KMS-11 (cell line): ENCODE data around the gene ANXA4.

ENCODE experiments used
- H2AFZ ChIP-seq: fragments of 200-600 bp; sonication (generic); 2 replicates; pipeline ENCODE4 v1.6.1; 2016; ENCODE audit warnings: antibody characterized with exemption, mixed run types, low read depth
- H3K27ac ChIP-seq: fragments of 200-600 bp; sonication (generic); 2 replicates; pipeline ENCODE4 v1.6.1; 2016; ENCODE audit warnings: mild to moderate bottlenecking, mixed run types
- H3K27me3 ChIP-seq: fragments of 200-600 bp; sonication (generic); 2 replicates; pipeline ENCODE4 v1.6.1; 2017; ENCODE audit warnings: mild to moderate bottlenecking, low read depth, mixed run types, moderate library complexity; ENCODE audit not compliant: insufficient read depth
- H3K36me3 ChIP-seq: fragments of 200-600 bp; sonication (generic); 2 replicates; pipeline ENCODE4 v1.6.1; 2017; ENCODE audit warnings: mild to moderate bottlenecking, mixed run types; ENCODE audit not compliant: insufficient read depth
- H3K4me1 ChIP-seq: fragments of 200-600 bp; sonication (generic); 2 replicates; pipeline ENCODE4 v1.6.1; 2016; ENCODE audit warnings: mild to moderate bottlenecking, low read depth, mixed run types; ENCODE audit not compliant: poor library complexity, severe bottlenecking
- H3K4me2 ChIP-seq: fragments of 200-600 bp; sonication (generic); 2 replicates; pipeline ENCODE4 v1.7.0; 2016; ENCODE audit warnings: mild to moderate bottlenecking, mixed run types
- H3K4me3 ChIP-seq: fragments of 200-600 bp; sonication (generic); IDR thresholded peaks from 2 replicates; pipeline ENCODE4 v1.6.1; 2017; ENCODE audit warnings: low read depth, low read length, mixed read lengths; ENCODE audit not compliant: insufficient read depth
- H3K79me2 ChIP-seq: fragments of 200-600 bp; sonication (generic); 2 replicates; pipeline ENCODE4 v1.6.1; 2016; ENCODE audit warnings: low read depth, mixed run types; ENCODE audit not compliant: insufficient read depth
- H3K9ac ChIP-seq: fragments of 200-600 bp; sonication (generic); 2 replicates; pipeline ENCODE4 v1.6.1; 2016; ENCODE audit warnings: mild to moderate bottlenecking, mixed run types
- H4K20me1 ChIP-seq: fragments of 200-600 bp; sonication (generic); 2 replicates; pipeline ENCODE4 v1.6.1; 2016; ENCODE audit warnings: mild to moderate bottlenecking, mixed run types; ENCODE audit not compliant: insufficient read depth
- TF ChIP-seq, protein P1 (sequence below): fragments of 200-600 bp; sonication (generic); conservative IDR thresholded peaks from 2 replicates; pipeline ENCODE4 v1.6.1; 2017; ENCODE audit warnings: low read depth, mild to moderate bottlenecking, antibody characterized with exemption, low read length, moderate library complexity, mixed read lengths

Gene ANXA4

DNA sequence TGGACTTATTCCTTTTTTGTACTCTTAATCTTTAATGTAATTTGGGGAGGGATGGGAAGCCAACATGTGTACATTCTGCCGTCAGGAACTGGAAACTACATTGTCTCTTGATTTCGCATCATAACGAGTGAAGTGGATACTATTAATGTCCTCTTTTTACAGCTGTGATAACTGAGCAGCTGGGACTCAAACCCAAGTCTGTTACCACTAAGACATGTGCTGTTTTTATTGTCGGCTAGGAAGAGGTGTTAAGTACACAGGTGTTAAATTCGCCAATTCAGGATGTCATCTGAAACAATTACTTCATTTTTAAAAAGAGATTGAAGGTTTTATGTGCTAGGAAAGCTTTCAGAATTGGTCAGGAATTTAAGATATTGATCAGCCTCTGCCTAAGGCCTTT, 94.4 kb downstream of the ANXA4 start:
- Histone ChIP-seq H3K79me2 (peaks cover 38% of the 10 kb centered on the region), H3K36me3 (no peaks in the 10 kb centered on the region), H3K4me1 (peaks cover 31% of the 10 kb centered on the region), H4K20me1 (no peaks in the 10 kb centered on the region), H3K4me2 (no peak overlapping the region), H3K9ac (no peak overlapping the region), H3K27me3 (no peaks in the 10 kb centered on the region), H3K27ac (no peak overlapping the region), H2AFZ (no peak overlapping the region), H3K4me3 (no peak overlapping the region)
- TF ChIP-seq, protein P1, sequence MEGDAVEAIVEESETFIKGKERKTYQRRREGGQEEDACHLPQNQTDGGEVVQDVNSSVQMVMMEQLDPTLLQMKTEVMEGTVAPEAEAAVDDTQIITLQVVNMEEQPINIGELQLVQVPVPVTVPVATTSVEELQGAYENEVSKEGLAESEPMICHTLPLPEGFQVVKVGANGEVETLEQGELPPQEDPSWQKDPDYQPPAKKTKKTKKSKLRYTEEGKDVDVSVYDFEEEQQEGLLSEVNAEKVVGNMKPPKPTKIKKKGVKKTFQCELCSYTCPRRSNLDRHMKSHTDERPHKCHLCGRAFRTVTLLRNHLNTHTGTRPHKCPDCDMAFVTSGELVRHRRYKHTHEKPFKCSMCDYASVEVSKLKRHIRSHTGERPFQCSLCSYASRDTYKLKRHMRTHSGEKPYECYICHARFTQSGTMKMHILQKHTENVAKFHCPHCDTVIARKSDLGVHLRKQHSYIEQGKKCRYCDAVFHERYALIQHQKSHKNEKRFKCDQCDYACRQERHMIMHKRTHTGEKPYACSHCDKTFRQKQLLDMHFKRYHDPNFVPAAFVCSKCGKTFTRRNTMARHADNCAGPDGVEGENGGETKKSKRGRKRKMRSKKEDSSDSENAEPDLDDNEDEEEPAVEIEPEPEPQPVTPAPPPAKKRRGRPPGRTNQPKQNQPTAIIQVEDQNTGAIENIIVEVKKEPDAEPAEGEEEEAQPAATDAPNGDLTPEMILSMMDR = no peak

DNA sequence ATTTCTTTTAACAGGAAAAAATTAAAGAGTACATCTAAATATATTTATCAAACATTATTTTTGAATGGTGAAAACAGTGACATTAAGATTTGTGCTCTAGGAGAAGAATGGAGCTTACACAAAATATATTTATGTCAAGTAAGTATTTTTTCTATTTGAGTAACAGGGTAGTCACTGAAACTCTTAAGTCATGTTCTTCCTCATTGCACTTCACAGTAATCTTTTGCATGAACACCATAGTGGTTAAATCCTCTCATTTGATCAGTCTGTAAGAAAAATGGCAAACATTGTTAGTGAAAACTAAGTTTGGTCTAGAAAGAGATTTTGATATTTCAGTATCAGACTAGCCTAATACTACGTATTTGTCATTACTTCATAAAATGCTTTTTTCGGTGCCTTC, 95.6 kb downstream of the ANXA4 start:
- Histone ChIP-seq H4K20me1 (no peaks in the 10 kb centered on the region), H3K79me2 (peaks cover 26% of the 10 kb centered on the region; the same call in 1 of the 2 replicates), H3K36me3 (no peaks in the 10 kb centered on the region), H3K27ac (no peak overlapping the region), H3K27me3 (no peaks in the 10 kb centered on the region), H3K4me3 (no peak overlapping the region), H3K9ac (no peak overlapping the region), H2AFZ (no peak overlapping the region), H3K4me1 (peaks cover 19% of the 10 kb centered on the region), H3K4me2 (no peak overlapping the region)
- TF ChIP-seq, protein P1 = no peak

DNA sequence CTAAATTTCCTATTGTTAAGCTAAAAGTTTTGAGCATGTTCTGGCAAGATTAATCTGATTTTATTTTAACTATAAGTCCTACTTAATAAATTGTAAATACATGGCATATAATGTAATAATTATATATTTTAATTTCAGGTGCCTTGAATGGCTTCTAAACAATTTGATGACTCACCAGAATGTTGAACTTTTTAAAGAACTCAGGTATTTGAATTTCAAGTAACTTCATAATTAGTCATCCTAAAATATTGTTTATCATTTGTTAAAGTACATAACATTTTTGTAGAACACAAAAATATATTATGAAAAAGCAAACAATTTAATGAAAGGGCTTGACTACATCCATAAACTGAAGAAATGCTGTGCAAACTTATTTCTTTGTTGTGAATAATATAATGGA, 102.1 kb downstream of the ANXA4 start:
- Histone ChIP-seq H3K27ac (no peak overlapping the region), H2AFZ (no peak overlapping the region), H3K36me3 (no peaks in the 10 kb centered on the region), H3K4me2 (no peak overlapping the region), H3K4me3 (no peak overlapping the region), H4K20me1 (no peaks in the 10 kb centered on the region), H3K79me2 (no peaks in the 10 kb centered on the region), H3K27me3 (no peaks in the 10 kb centered on the region), H3K4me1 (no peaks in the 10 kb centered on the region), H3K9ac (no peak overlapping the region)
- TF ChIP-seq, protein P1 = no peak

DNA sequence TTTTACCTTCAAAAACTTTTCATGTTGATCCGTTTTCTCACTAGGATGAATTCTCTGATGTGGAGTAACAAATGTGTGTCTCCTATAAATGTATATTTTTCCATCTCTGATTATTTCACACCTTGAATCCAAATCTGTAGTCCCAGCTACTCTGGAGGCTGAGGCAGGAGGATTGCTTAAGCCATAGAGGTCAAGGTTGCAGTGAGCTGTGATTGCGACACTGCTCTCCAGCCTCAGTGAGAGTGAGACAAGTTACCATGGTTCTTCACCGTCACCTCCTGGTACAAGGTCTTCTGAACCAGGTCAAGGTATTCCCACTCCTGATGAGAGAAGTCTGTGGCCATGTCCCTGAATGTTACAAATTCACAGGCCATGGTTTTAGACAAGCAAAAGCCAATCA, 102.6 kb downstream of the ANXA4 start:
- no peak overlapping the region for H2AFZ ChIP-seq
- H3K4me2 ChIP-seq = no peak overlapping the region
- TF ChIP-seq, protein P1 = no peak
- no peaks in the 10 kb centered on the region for H3K4me1 ChIP-seq
- H3K9ac ChIP-seq = no peak overlapping the region
- no peak overlapping the region for H3K4me3 ChIP-seq
- H3K79me2 ChIP-seq = no peaks in the 10 kb centered on the region
- no peak overlapping the region for H3K27ac ChIP-seq
- no peaks in the 10 kb centered on the region for H3K27me3 ChIP-seq
- H3K36me3 ChIP-seq = no peaks in the 10 kb centered on the region
- H4K20me1 ChIP-seq = no peaks in the 10 kb centered on the region
